Gastroesophageal sphincter (tissue), 4 donors: ENCODE measurements around the gene ATP6V0A1. TPM values are rescaled to one million over a fixed set of nuclear protein-coding genes. Genes with fewer than 3 reads are reported as not detected.

ENCODE experiments used
- ATAC-seq: fragments of 150-250 bp; one replicate; pipeline ENCODE4 v1.9.1; 2016; ENCODE audit warnings: mild to moderate bottlenecking, moderate library complexity
- H3K27ac ChIP-seq, 4 donors: fragments of 200-600 bp; sonication (generic) in 3 of 4; 1 replicate in 3 of 4; 2 replicates in 1 of 4; pipeline ENCODE4 v1.5.1; 2016 to 2019
- H3K27me3 ChIP-seq: fragments of 200-600 bp; sonication (generic); one replicate; pipeline ENCODE4 v1.5.1; 2019
- H3K36me3 ChIP-seq, 2 donors: fragments of 200-600 bp; sonication (generic); one replicate each; pipeline ENCODE4 v1.5.1; 2019; ENCODE audit warnings: control low read depth in 1 of 2
- H3K4me1 ChIP-seq, 3 donors: fragments of 200-600 bp; sonication (generic); 1 replicate in 2 of 3; 2 replicates in 1 of 3; pipeline ENCODE4 v1.5.1; 2016 to 2019; ENCODE audit warnings: control low read depth in 2 of 3
- H3K4me3 ChIP-seq, 2 donors: fragments of 200-600 bp; sonication (generic); one replicate each; pipeline ENCODE4 v1.5.1; 2019; ENCODE audit warnings: mild to moderate bottlenecking in 1 of 2, moderate library complexity in 1 of 2
- H3K9me3 ChIP-seq, 3 donors: fragments of 200-600 bp; sonication (generic); one replicate each; pipeline ENCODE4 v1.5.1; 2017 to 2019; ENCODE audit warnings: control low read depth in 2 of 3
- CTCF ChIP-seq, 4 experiments: fragments of 200-600 bp in 2 of 4; fragments of 450-650 bp in 2 of 4; sonication (generic) in 1 of 4; IDR thresholded peaks; one replicate each; pipeline ENCODE4 v1.5.1; 2017 to 2019; ENCODE audit warnings: antibody characterized with exemption in 4 of 4, mild to moderate bottlenecking in 2 of 4, moderate library complexity in 2 of 4
- EP300 ChIP-seq: sonication (generic); formaldehyde crosslinking; IDR thresholded peaks from one replicate; pipeline ENCODE4 v1.6.1; 2017; ENCODE audit warnings: antibody characterized with exemption, mild to moderate bottlenecking
- POLR2A ChIP-seq, 2 donors: fragments of 450-650 bp; IDR thresholded peaks; one replicate each; pipeline ENCODE4 v1.6.1; 2017; ENCODE audit warnings: antibody characterized with exemption in 2 of 2, mild to moderate bottlenecking in 2 of 2, moderate library complexity in 1 of 2
- POLR2AphosphoS5 ChIP-seq: sonication (generic); formaldehyde crosslinking; IDR thresholded peaks from one replicate; pipeline ENCODE4 v1.6.1; 2017; ENCODE audit warnings: antibody characterized with exemption
- WGBS, 2 donors: methylation state at CpG; one replicate each; pipeline ENCODE4 v1.1.5; 2018; ENCODE audit warnings: low coverage in 1 of 2; 5-methylcytosine and 5-hydroxymethylcytosine counted together
- total RNA-seq, 4 donors: library from RNA; depleted of rRNA; stranded (reverse); fragments of >200 nt; gene quantifications; one replicate each; pipeline ENCODE4 v1.1.0, GENCODE V29; 2016

ATP6V0A1 gene
- total RNA-seq, 4 donors from 2014 or later, result 47.5 to 84.5 (median 65.4) TPM

DNA sequence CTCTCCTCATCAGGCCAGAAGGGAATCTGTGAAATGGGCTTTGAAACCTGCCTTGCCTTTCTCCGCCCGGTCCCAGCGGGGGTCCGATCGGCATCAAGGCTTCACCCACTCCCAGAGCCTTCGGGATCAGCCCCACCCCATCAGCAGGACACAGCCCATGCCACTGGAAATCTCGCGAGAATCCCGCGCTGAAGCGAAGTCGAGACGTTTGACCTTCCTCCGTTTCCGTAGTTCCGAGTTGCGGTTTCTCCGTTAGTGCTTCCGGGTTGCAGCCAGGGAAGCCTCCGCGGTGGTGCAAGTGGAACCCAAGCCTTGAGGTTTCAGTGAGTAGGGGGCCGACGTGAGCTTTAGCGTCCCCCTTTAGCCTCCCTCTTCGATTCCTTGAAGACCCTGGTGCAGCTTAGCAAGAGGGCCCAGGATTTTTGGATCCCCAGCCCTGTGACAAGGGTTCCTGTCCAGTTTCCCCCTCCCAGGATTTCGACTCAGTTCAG lies 103.3 kb downstream of the ATP6V0A1 start, which contains the start of gene COASY:
Gene COASY (plus strand): TSS at position 252 of the 491 bp plus-strand sequence. CDS start 475 bp downstream, outside the sequence.
- Histone ChIP-seq H3K27me3 (no peaks in the 10 kb centered on the region), H3K27ac (peak within 1 kb of the TSS; percentile 65 to 88 (median 86)), H3K9me3 (no peaks in the 10 kb centered on the region), H3K36me3 (peaks cover 0 to 28% of the 10 kb centered on the region in 2 donors), H3K4me1 (peaks cover 0 to 60% (median 29%) of the 10 kb centered on the region in 3 donors), H3K4me3 (peak within 1 kb of the TSS; percentile 76 to 79)
- 0% methylated on average over 5 of the region's 26 CpGs; no CpG with 5 or more reads in 1 of the 2 donors for WGBS, 2 donors
- peak; percentile 81 for ATAC-seq
- TF ChIP-seq POLR2A (IDR thresholded peaks at IDR 0.05) (peak; percentile 17 to 51), POLR2AphosphoS5 (peak; percentile 91), EP300 (no peak)

DNA sequence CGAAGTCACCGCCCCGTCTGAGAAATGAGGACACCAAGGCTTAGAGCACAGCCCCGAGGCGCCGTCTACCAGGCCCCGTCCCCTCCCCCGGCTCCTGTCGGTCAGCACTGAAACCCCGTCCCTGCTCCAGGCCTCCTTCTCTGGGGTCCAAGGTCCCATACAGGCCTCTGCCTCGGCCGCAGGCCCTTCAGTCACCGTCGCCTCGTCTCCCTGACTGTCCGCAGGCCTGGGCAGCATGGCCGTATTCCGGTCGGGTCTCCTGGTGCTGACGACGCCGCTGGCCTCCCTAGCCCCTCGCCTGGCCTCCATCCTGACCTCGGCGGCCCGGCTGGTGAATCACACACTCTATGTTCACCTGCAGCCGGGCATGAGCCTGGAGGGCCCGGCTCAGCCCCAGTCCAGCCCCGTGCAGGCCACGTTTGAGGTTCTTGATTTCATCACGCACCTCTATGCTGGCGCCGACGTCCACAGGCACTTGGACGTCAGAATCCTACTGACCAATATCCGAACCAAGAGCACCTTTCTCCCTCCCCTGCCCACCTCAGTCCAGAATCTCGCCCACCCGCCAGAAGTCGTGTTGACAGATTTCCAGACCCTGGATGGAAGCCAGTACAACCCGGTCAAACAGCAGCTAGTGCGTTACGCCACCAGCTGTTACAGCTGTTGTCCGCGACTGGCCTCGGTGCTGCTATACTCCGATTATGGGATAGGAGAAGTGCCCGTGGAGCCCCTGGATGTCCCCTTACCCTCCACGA lies 103.9 kb downstream of the ATP6V0A1 start:
- Histone ChIP-seq H3K9me3 (no peaks in the 10 kb centered on the region), H3K36me3 (peaks cover 0 to 28% of the 10 kb centered on the region in 2 donors), H3K27me3 (no peaks in the 10 kb centered on the region), H3K4me1 (peaks cover 0 to 62% (median 30%) of the 10 kb centered on the region in 3 donors), H3K27ac (peak overlapping the region; percentile 65 to 88 (median 86)), H3K4me3 (peak overlapping the region; percentile 76 to 79)
- WGBS, 2 donors, result 20% methylated on average over 3 of the region's 48 CpGs; no CpG with 5 or more reads in 1 of the 2 donors
- no peak for TF ChIP-seq EP300
- no peak for TF ChIP-seq POLR2A (IDR thresholded peaks at IDR 0.05)
- no peak for TF ChIP-seq POLR2AphosphoS5
- no peak for TF ChIP-seq CTCF (IDR thresholded peaks at IDR 0.05)
- no peak for ATAC-seq

DNA sequence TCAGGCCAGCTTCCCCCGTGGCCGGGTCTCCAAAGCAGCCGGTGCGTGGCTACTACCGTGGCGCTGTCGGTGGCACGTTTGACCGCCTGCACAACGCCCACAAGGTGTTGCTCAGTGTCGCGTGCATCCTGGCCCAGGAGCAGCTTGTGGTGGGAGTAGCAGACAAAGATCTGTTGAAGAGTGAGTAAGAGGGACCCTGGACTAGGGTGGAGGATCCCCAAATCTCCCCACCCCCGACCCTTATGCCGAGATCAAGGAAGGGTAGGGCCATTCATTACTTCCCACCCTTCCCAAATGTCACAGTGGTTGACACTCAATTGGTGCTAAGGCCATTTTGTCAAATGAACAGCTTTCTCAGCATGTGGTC lies 104.4 kb downstream of the ATP6V0A1 start:
- H3K4me3 ChIP-seq, result peak overlapping the region; percentile 76 to 79
- no peaks in the 10 kb centered on the region for H3K27me3 ChIP-seq
- no CpG with 5 or more reads among the region's 14 CpGs for WGBS, 2 donors
- ATAC-seq, result no peak
- TF ChIP-seq POLR2A (IDR thresholded peaks at IDR 0.05) (no peak), CTCF (IDR thresholded peaks at IDR 0.05) (no peak), EP300 (no peak), POLR2AphosphoS5 (no peak)
- peaks cover 0 to 28% of the 10 kb centered on the region in 2 donors for H3K36me3 ChIP-seq
- H3K27ac ChIP-seq, result peak overlapping the region in 2 of 4 donors; percentile 85 to 87
- H3K4me1 ChIP-seq, result peaks cover 0 to 68% (median 36%) of the 10 kb centered on the region in 3 donors
- no peaks in the 10 kb centered on the region for H3K9me3 ChIP-seq

DNA sequence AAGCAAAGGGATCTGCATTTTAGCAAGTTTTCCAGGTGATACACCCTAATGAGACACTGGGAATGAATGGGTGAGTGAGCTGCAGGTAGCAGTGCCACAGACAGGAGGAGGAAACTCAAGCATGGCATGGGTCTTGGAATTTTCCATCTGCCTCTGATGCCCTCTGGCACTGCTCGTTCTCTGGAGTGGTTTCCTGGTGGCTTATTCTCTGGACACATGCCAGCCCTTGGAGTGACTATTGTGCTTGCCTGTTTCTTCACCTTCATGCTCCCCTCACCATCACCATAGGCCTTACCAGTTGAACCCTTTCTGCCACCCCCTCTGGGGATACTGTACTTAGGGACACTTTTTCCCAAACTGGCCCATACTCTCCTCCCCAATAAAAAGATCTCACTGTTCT lies 104.9 kb downstream of the ATP6V0A1 start:
- no peak for ATAC-seq
- Histone ChIP-seq H3K4me3 (no peak overlapping the region), H3K36me3 (peaks cover 0 to 31% of the 10 kb centered on the region in 2 donors), H3K9me3 (no peaks in the 10 kb centered on the region), H3K27me3 (no peaks in the 10 kb centered on the region), H3K27ac (peak overlapping the region in 2 of 4 donors; percentile 4 to 85), H3K4me1 (peaks cover 0 to 72% (median 38%) of the 10 kb centered on the region in 3 donors)
- WGBS, 2 donors, result 25 to 29% methylated on average over 1 of the region's 1 CpG
- no peak for TF ChIP-seq CTCF (IDR thresholded peaks at IDR 0.05)
- TF ChIP-seq EP300, result no peak
- TF ChIP-seq POLR2A (IDR thresholded peaks at IDR 0.05), result no peak
- no peak for TF ChIP-seq POLR2AphosphoS5

DNA sequence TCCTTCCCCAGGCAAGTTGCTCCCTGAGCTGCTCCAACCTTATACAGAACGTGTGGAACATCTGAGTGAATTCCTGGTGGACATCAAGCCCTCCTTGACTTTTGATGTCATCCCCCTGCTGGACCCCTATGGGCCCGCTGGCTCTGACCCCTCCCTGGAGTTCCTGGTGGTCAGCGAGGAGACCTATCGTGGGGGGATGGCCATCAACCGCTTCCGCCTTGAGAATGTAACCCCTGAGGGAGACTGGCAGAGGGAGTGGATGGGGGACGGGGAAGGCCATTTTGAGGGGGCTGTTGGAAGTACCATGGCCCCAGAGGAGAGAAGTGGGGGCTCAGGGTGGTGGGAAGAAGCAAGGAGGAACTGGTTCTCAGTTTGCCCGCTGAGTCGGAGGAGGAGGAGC lies 105.3 kb downstream of the ATP6V0A1 start:
- Histone ChIP-seq H3K4me3 (no peak overlapping the region), H3K36me3 (peaks cover 0 to 35% of the 10 kb centered on the region in 2 donors), H3K4me1 (peaks cover 0 to 76% (median 41%) of the 10 kb centered on the region in 3 donors), H3K27me3 (no peaks in the 10 kb centered on the region), H3K27ac (peak overlapping the region in 2 of 4 donors; percentile 4 to 85), H3K9me3 (no peaks in the 10 kb centered on the region)
- TF ChIP-seq POLR2AphosphoS5 (no peak), CTCF (IDR thresholded peaks at IDR 0.05) (no peak), EP300 (no peak), POLR2A (IDR thresholded peaks at IDR 0.05) (no peak)
- ATAC-seq, result no peak
- 71% methylated on average over 2 of the region's 9 CpGs; no CpG with 5 or more reads in 1 of the 2 donors for WGBS, 2 donors
